ENCODE results near the gene DKK1.
"Not testable (repeated sequence)": the region's sequence is repeated elsewhere in the genome, so short reads cannot be mapped to it uniquely, and the experiment has no call there.

The DKK1 gene

GRCh38 chr10:52334595-52334994, 20.5 kb downstream of the DKK1 start:
- DNase-seq: no peak
- no peaks in the 10 kb centered on the region for H3K9me3 Mint-ChIP-seq
- H3K27me3 Mint-ChIP-seq: no peaks in the 10 kb centered on the region
- H3K36me3 Mint-ChIP-seq (ENCODE audit: low read depth): no peaks in the 10 kb centered on the region
- H3K4me3 Mint-ChIP-seq: no peak overlapping the region
- no peaks in the 10 kb centered on the region for H3K4me1 Mint-ChIP-seq (ENCODE audit: low read depth)
- H3K27ac Mint-ChIP-seq: no peak overlapping the region

GRCh38 chr10:52335665-52336064, 21.6 kb downstream of the DKK1 start:
- no peaks in the 10 kb centered on the region for H3K27me3 Mint-ChIP-seq
- H3K27ac Mint-ChIP-seq: no peak overlapping the region
- H3K4me1 Mint-ChIP-seq (ENCODE audit: low read depth): no peaks in the 10 kb centered on the region
- H3K9me3 Mint-ChIP-seq: no peaks in the 10 kb centered on the region
- no peaks in the 10 kb centered on the region for H3K36me3 Mint-ChIP-seq (ENCODE audit: low read depth)
- no peak for DNase-seq
- H3K4me3 Mint-ChIP-seq: no peak overlapping the region

GRCh38 chr10:52337225-52337624, 23.1 kb downstream of the DKK1 start:
- H3K27ac Mint-ChIP-seq: no peak overlapping the region
- H3K9me3 Mint-ChIP-seq: no peaks in the 10 kb centered on the region
- no peaks in the 10 kb centered on the region for H3K27me3 Mint-ChIP-seq
- no peaks in the 10 kb centered on the region for H3K4me1 Mint-ChIP-seq (ENCODE audit: low read depth)
- no peak for DNase-seq
- H3K4me3 Mint-ChIP-seq: no peak overlapping the region
- no peaks in the 10 kb centered on the region for H3K36me3 Mint-ChIP-seq (ENCODE audit: low read depth)

- Mint-ChIP-seq H3K9me3 (no peaks in the 10 kb centered on the region), H3K4me3 (no peak overlapping the region), H3K27ac (no peak overlapping the region), H3K36me3 (ENCODE audit: low read depth) (no peaks in the 10 kb centered on the region), H3K4me1 (ENCODE audit: low read depth) (no peaks in the 10 kb centered on the region), H3K27me3 (no peaks in the 10 kb centered on the region)
- no peak for DNase-seq
Measured at GRCh38 chr10:52343439-52343838, 29.4 kb downstream of the DKK1 start.

- DNase-seq: no peak
- H3K27ac Mint-ChIP-seq: no peak overlapping the region
- H3K9me3 Mint-ChIP-seq: no peaks in the 10 kb centered on the region
- no peaks in the 10 kb centered on the region for H3K4me1 Mint-ChIP-seq (ENCODE audit: low read depth)
- no peaks in the 10 kb centered on the region for H3K36me3 Mint-ChIP-seq (ENCODE audit: low read depth)
- H3K4me3 Mint-ChIP-seq: no peak overlapping the region
- no peaks in the 10 kb centered on the region for H3K27me3 Mint-ChIP-seq
Measured at GRCh38 chr10:52346394-52347326, 32.6 kb downstream of the DKK1 start.

GRCh38 chr10:52347327-52347667, 33.2 kb downstream of the DKK1 start:
- Mint-ChIP-seq H3K36me3 (ENCODE audit: low read depth) (no peaks in the 10 kb centered on the region), H3K4me3 (no peak overlapping the region), H3K27me3 (no peaks in the 10 kb centered on the region), H3K4me1 (ENCODE audit: low read depth) (no peaks in the 10 kb centered on the region), H3K9me3 (no peaks in the 10 kb centered on the region), H3K27ac (no peak overlapping the region)
- DNase-seq: no peak

GRCh38 chr10:52348037-52348564, 34.0 kb downstream of the DKK1 start:
- Mint-ChIP-seq H3K27me3 (no peaks in the 10 kb centered on the region), H3K4me1 (ENCODE audit: low read depth) (no peaks in the 10 kb centered on the region), H3K4me3 (no peak overlapping the region), H3K36me3 (ENCODE audit: low read depth) (no peaks in the 10 kb centered on the region), H3K9me3 (no peaks in the 10 kb centered on the region), H3K27ac (no peak overlapping the region)
- DNase-seq: no peak

GRCh38 chr10:52351914-52352330, 37.8 kb downstream of the DKK1 start:
- Mint-ChIP-seq H3K9me3 (no peaks in the 10 kb centered on the region), H3K4me3 (no peak overlapping the region), H3K27ac (no peak overlapping the region), H3K36me3 (ENCODE audit: low read depth) (no peaks in the 10 kb centered on the region), H3K27me3 (no peaks in the 10 kb centered on the region), H3K4me1 (ENCODE audit: low read depth) (no peaks in the 10 kb centered on the region)
- DNase-seq: no peak

- no peaks in the 10 kb centered on the region for H3K4me1 Mint-ChIP-seq (ENCODE audit: low read depth)
- no peaks in the 10 kb centered on the region for H3K9me3 Mint-ChIP-seq
Measured at GRCh38 chr10:52353205-52353604, 39.1 kb downstream of the DKK1 start.

GRCh38 chr10:52353960-52354394, 39.9 kb downstream of the DKK1 start:
- DNase-seq: no peak
- no peaks in the 10 kb centered on the region for H3K27me3 Mint-ChIP-seq
- H3K9me3 Mint-ChIP-seq: no peaks in the 10 kb centered on the region
- H3K4me1 Mint-ChIP-seq (ENCODE audit: low read depth): no peaks in the 10 kb centered on the region
- H3K4me3 Mint-ChIP-seq: no peak overlapping the region
- H3K36me3 Mint-ChIP-seq (ENCODE audit: low read depth): no peaks in the 10 kb centered on the region
- no peak overlapping the region for H3K27ac Mint-ChIP-seq

More at GRCh38 chr10:52353205-52353604, 39.1 kb downstream of the DKK1 start:
- H3K36me3 Mint-ChIP-seq (ENCODE audit: low read depth): no peaks in the 10 kb centered on the region
- DNase-seq: no peak
- H3K27ac Mint-ChIP-seq: no peak overlapping the region
- no peak overlapping the region for H3K4me3 Mint-ChIP-seq
- H3K27me3 Mint-ChIP-seq: no peaks in the 10 kb centered on the region

GRCh38 chr10:52357971-52358370, 43.9 kb downstream of the DKK1 start:
- Mint-ChIP-seq H3K27ac (no peak overlapping the region), H3K4me1 (ENCODE audit: low read depth) (no peaks in the 10 kb centered on the region), H3K4me3 (no peak overlapping the region), H3K27me3 (no peaks in the 10 kb centered on the region), H3K36me3 (ENCODE audit: low read depth) (no peaks in the 10 kb centered on the region), H3K9me3 (no peaks in the 10 kb centered on the region)
- DNase-seq: no peak

- no peaks in the 10 kb centered on the region for H3K36me3 Mint-ChIP-seq (ENCODE audit: low read depth)
- DNase-seq: no peak
- H3K27ac Mint-ChIP-seq: no peak overlapping the region
- no peaks in the 10 kb centered on the region for H3K27me3 Mint-ChIP-seq
- H3K4me3 Mint-ChIP-seq: no peak overlapping the region
- no peaks in the 10 kb centered on the region for H3K4me1 Mint-ChIP-seq (ENCODE audit: low read depth)
- no peaks in the 10 kb centered on the region for H3K9me3 Mint-ChIP-seq
Measured at GRCh38 chr10:52359441-52359840, 45.4 kb downstream of the DKK1 start.

GRCh38 chr10:52365547-52366432, 51.7 kb downstream of the DKK1 start:
- H3K36me3 Mint-ChIP-seq (ENCODE audit: low read depth); H3K27me3 Mint-ChIP-seq; DNase-seq; H3K4me3 Mint-ChIP-seq; H3K4me1 Mint-ChIP-seq (ENCODE audit: low read depth); H3K9me3 Mint-ChIP-seq; H3K27ac Mint-ChIP-seq: not testable (repeated sequence)
